H9 (cell line): ENCODE data around the gene SLC30A5. TPM values are rescaled to one million over a fixed set of nuclear protein-coding genes. Genes with fewer than 3 reads are reported as not detected.

Experiments used
- DNase-seq: peaks from one replicate; pipeline ENCODE4 v3.0.0-alpha.2; 2017
- H2AFZ ChIP-seq: one replicate; pipeline ENCODE4 v1.6.1; 2013; ENCODE audit warnings: mild to moderate bottlenecking, low read length, control low read depth, moderate library complexity
- H2AK5ac ChIP-seq: 2 replicates; pipeline ENCODE4 v1.6.1; 2013; ENCODE audit warnings: low read length, control low read depth, mixed read lengths; ENCODE audit not compliant: insufficient read length
- H2BK120ac ChIP-seq: one replicate; pipeline ENCODE4 v1.6.1; 2013; ENCODE audit warnings: low read depth, mild to moderate bottlenecking, low read length, control low read depth, inconsistent platforms; ENCODE audit not compliant: poor library complexity, severe bottlenecking
- H2BK12ac ChIP-seq: 2 replicates; pipeline ENCODE4 v1.6.1; 2013; ENCODE audit warnings: low read length, control low read depth, mixed read lengths, low read depth; ENCODE audit not compliant: insufficient read length
- H2BK15ac ChIP-seq: 2 replicates; pipeline ENCODE4 v1.6.1; 2013; ENCODE audit warnings: low read depth, low read length, control low read depth
- H2BK20ac ChIP-seq: one replicate; pipeline ENCODE4 v1.6.1; 2013; ENCODE audit warnings: low read depth, mild to moderate bottlenecking, low read length, control low read depth, inconsistent platforms; ENCODE audit not compliant: poor library complexity, severe bottlenecking
- H2BK5ac ChIP-seq: 2 replicates; pipeline ENCODE4 v1.6.1; 2013; ENCODE audit warnings: low read length, control low read depth, mixed read lengths; ENCODE audit not compliant: insufficient read length
- H3K14ac ChIP-seq: 2 replicates; pipeline ENCODE4 v1.6.1; 2013; ENCODE audit warnings: low read length, control low read depth; ENCODE audit not compliant: insufficient read depth
- H3K18ac ChIP-seq: 2 replicates; pipeline ENCODE4 v1.6.1; 2013; ENCODE audit warnings: low read depth, mild to moderate bottlenecking, mixed read lengths, low read length, control low read depth; ENCODE audit not compliant: insufficient read length
- H3K23ac ChIP-seq: 2 replicates; pipeline ENCODE4 v1.6.1; 2013; ENCODE audit warnings: low read length, control low read depth, mixed read lengths, low read depth; ENCODE audit not compliant: insufficient read length
- H3K23me2 ChIP-seq: 2 replicates; pipeline ENCODE4 v1.6.1; 2013; ENCODE audit warnings: low read depth, mild to moderate bottlenecking, mixed read lengths, low read length, control low read depth; ENCODE audit not compliant: insufficient read length, poor library complexity, severe bottlenecking
- H3K27ac ChIP-seq: 2 replicates; pipeline ENCODE4 v1.5.1; 2013; ENCODE audit warnings: low read length, control low read depth, mixed read lengths, low read depth; ENCODE audit not compliant: insufficient read length
- H3K27me3 ChIP-seq: 2 replicates; pipeline ENCODE4 v1.6.1; 2013; ENCODE audit warnings: low read length, control low read depth, inconsistent platforms; ENCODE audit not compliant: insufficient read depth
- H3K4ac ChIP-seq: 2 replicates; pipeline ENCODE4 v1.6.1; 2013; ENCODE audit warnings: low read depth, mild to moderate bottlenecking, control low read depth, inconsistent platforms, low read length, moderate library complexity
- H3K4me1 ChIP-seq: 2 replicates; pipeline ENCODE4 v1.6.1; 2013; ENCODE audit warnings: low read length, control low read depth, inconsistent platforms; ENCODE audit not compliant: insufficient read depth
- H3K4me2 ChIP-seq: 2 replicates; pipeline ENCODE4 v1.6.1; 2013; ENCODE audit warnings: low read length, control low read depth, mixed read lengths; ENCODE audit not compliant: insufficient read length, insufficient read depth
- H3K56ac ChIP-seq: 2 replicates; pipeline ENCODE4 v1.6.1; 2013; ENCODE audit warnings: low read depth, mild to moderate bottlenecking, mixed read lengths, low read length, control low read depth; ENCODE audit not compliant: insufficient read length
- H3K79me1 ChIP-seq: 2 replicates; pipeline ENCODE4 v1.6.1; 2013; ENCODE audit warnings: low read depth, mild to moderate bottlenecking, moderate library complexity, low read length, control low read depth, inconsistent platforms; ENCODE audit not compliant: insufficient read depth, poor library complexity, severe bottlenecking
- H3K79me2 ChIP-seq: 2 replicates; pipeline ENCODE4 v1.6.1; 2013; ENCODE audit warnings: low read length, control low read depth, inconsistent platforms; ENCODE audit not compliant: insufficient read depth
- H3K9ac ChIP-seq: 2 replicates; pipeline ENCODE4 v1.6.1; 2013; ENCODE audit warnings: low read length, control low read depth, mixed read lengths; ENCODE audit not compliant: insufficient read length; ENCODE audit errors: extremely low read depth
- H3K9me3 ChIP-seq: one replicate; pipeline ENCODE4 v1.6.1; 2013; ENCODE audit warnings: low read depth, low read length, inconsistent platforms; ENCODE audit not compliant: control insufficient read depth
- H3T11ph ChIP-seq: one replicate; pipeline ENCODE4 v1.6.1; 2013; ENCODE audit warnings: mild to moderate bottlenecking, low read length, control low read depth, inconsistent platforms
- H4K20me1 ChIP-seq: one replicate; pipeline ENCODE4 v1.6.1; 2013; ENCODE audit not compliant: control insufficient read depth, insufficient read length, insufficient read depth
- H4K5ac ChIP-seq: 2 replicates; pipeline ENCODE4 v1.6.1; 2013; ENCODE audit warnings: low read depth, mild to moderate bottlenecking, mixed read lengths, low read length, control low read depth; ENCODE audit not compliant: insufficient read length
- H4K8ac ChIP-seq: replicated peaks from 2 replicates; pipeline ENCODE4 v1.6.1; 2013; ENCODE audit warnings: low read length, control low read depth, mixed read lengths, low read depth; ENCODE audit not compliant: insufficient read length
- H4K91ac ChIP-seq: 2 replicates; pipeline ENCODE4 v1.6.1; 2013; ENCODE audit warnings: low read depth, mild to moderate bottlenecking, moderate library complexity, mixed read lengths, low read length, control low read depth; ENCODE audit not compliant: insufficient read length
- H3K27ac Mint-ChIP-seq, 3 experiments: 2 replicates in 2 of 3; 3 replicates in 1 of 3; pipeline ENCODE4 v1.8.0; 2020 to 2021; ENCODE audit warnings: mixed read lengths in 3 of 3, mild to moderate bottlenecking in 1 of 3, moderate library complexity in 1 of 3
- H3K27me3 Mint-ChIP-seq: 2 replicates; pipeline ENCODE4 v1.8.0; 2021; ENCODE audit warnings: low read depth, mild to moderate bottlenecking, moderate library complexity, mixed read lengths
- H3K36me3 Mint-ChIP-seq, 3 experiments: 2 replicates in 2 of 3; 3 replicates in 1 of 3; pipeline ENCODE4 v1.8.0; 2020 to 2021; ENCODE audit warnings: low read depth in 3 of 3, mixed read lengths in 3 of 3; ENCODE audit not compliant: insufficient read depth in 1 of 3
- H3K4me1 Mint-ChIP-seq, 2 experiments: 2 replicates each; pipeline ENCODE4 v1.8.0; 2020; ENCODE audit warnings: mixed read lengths in 2 of 2
- H3K4me3 Mint-ChIP-seq, 2 experiments: 2 replicates in 1 of 2; 3 replicates in 1 of 2; pipeline ENCODE4 v1.8.0; 2020 to 2021; ENCODE audit warnings: mild to moderate bottlenecking in 2 of 2, mixed read lengths in 2 of 2, moderate library complexity in 1 of 2
- H3K9me3 Mint-ChIP-seq, 2 experiments: 2 replicates in 1 of 2; 3 replicates in 1 of 2; pipeline ENCODE4 v1.8.0; 2020; ENCODE audit warnings: mild to moderate bottlenecking in 2 of 2, mixed read lengths in 2 of 2, moderate library complexity in 1 of 2
- WGBS: extraction: QIAGEN DNeasy Blood & Tissue Kit; methylation state at CpG from one replicate; pipeline ENCODE4 v1.1.7; 2013; ENCODE audit warnings: missing lambda C conversion rate, low lambda C conversion rate, mixed read lengths; ENCODE audit not compliant: insufficient read length; ENCODE audit errors: extremely low coverage; 5-methylcytosine and 5-hydroxymethylcytosine counted together
- total RNA-seq: library from RNA; stranded (reverse); gene quantifications from 2 replicates; pipeline ENCODE4 v1.2.1, GENCODE V29; 2021
- TF ChIP-seq, protein P1 (sequence below): fragments of 200-600 bp; sonication (generic); conservative IDR thresholded peaks from 3 replicates; pipeline ENCODE4 v1.8.0; 2021; ENCODE audit warnings: antibody characterized with exemption, mild to moderate bottlenecking

SLC30A5 gene
- total RNA-seq, 1 experiment from 2014 or later = 33.7 TPM

DNA sequence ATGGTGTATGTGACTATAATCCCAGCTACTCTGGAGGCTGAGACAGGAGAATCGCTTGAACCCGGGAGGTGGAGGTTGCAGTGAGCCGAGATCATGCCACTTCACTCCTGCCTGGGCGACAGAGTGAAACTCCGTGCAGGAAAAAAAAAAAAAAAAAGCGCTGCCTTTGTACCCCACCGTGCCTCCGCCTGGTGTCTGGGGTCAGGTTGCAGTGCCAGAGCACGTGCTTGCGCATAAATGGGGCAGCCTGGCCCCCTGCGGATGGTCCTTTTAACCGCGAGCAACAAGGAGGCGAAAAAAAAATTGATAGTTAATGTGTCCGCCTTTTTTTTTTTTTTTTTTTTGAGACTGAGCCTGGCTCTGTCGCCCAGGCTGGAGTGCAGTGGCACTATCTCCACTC is 66.8 kb downstream of the SLC30A5 start:
- H4K20me1 ChIP-seq = no peaks in the 10 kb centered on the region
- H3T11ph ChIP-seq = no peak overlapping the region
- H3K9ac ChIP-seq = no peak overlapping the region
- Mint-ChIP-seq H3K4me1 (peaks cover under 1% of the 10 kb centered on the region in 2 experiments), H3K27me3 (no peaks in the 10 kb centered on the region), H3K4me3 (no peak overlapping the region), H3K27ac (no peak overlapping the region), H3K9me3 (no peaks in the 10 kb centered on the region), H3K36me3 (no peaks in the 10 kb centered on the region; a peak in 1 of 7 replicates)
- no peak for DNase-seq
- H3K4ac ChIP-seq = no peak overlapping the region
- no peak overlapping the region for H2BK20ac ChIP-seq
- no peaks in the 10 kb centered on the region for H3K79me2 ChIP-seq
- no peaks in the 10 kb centered on the region for H3K4me1 ChIP-seq
- no peak overlapping the region for H3K14ac ChIP-seq
- no peak overlapping the region for H4K5ac ChIP-seq
- H3K27me3 ChIP-seq = no peaks in the 10 kb centered on the region
- no peak overlapping the region for H3K27ac ChIP-seq
- WGBS = no CpG with 5 or more reads among the region's 16 CpGs
- TF ChIP-seq, protein P1, sequence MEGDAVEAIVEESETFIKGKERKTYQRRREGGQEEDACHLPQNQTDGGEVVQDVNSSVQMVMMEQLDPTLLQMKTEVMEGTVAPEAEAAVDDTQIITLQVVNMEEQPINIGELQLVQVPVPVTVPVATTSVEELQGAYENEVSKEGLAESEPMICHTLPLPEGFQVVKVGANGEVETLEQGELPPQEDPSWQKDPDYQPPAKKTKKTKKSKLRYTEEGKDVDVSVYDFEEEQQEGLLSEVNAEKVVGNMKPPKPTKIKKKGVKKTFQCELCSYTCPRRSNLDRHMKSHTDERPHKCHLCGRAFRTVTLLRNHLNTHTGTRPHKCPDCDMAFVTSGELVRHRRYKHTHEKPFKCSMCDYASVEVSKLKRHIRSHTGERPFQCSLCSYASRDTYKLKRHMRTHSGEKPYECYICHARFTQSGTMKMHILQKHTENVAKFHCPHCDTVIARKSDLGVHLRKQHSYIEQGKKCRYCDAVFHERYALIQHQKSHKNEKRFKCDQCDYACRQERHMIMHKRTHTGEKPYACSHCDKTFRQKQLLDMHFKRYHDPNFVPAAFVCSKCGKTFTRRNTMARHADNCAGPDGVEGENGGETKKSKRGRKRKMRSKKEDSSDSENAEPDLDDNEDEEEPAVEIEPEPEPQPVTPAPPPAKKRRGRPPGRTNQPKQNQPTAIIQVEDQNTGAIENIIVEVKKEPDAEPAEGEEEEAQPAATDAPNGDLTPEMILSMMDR = no peak
- H2BK120ac ChIP-seq = no peak overlapping the region
- H3K18ac ChIP-seq = no peak overlapping the region
- H3K79me1 ChIP-seq = no peaks in the 10 kb centered on the region
- H2BK15ac ChIP-seq = no peak overlapping the region
- H4K8ac ChIP-seq = no peak overlapping the region
- H3K23me2 ChIP-seq = no peaks in the 10 kb centered on the region
- H2BK12ac ChIP-seq = no peak overlapping the region
- H2BK5ac ChIP-seq = no peak overlapping the region
- no peak overlapping the region for H3K56ac ChIP-seq
- H3K9me3 ChIP-seq = no peaks in the 10 kb centered on the region
- no peak overlapping the region for H2AFZ ChIP-seq
- H2AK5ac ChIP-seq = no peak overlapping the region
- H3K23ac ChIP-seq = no peak overlapping the region
- no peak overlapping the region for H4K91ac ChIP-seq
- H3K4me2 ChIP-seq = no peak overlapping the region
